Activated CD8-positive, alpha-beta memory T cell treated with anti-CD3 and anti-CD28 coated beads, Interleukin-2, amount 50 U/mL, for 4 hours (primary cell): ENCODE measurements around the gene APOD.
"Not testable (repeated sequence)": the region's sequence is repeated elsewhere in the genome, so short reads cannot be mapped to it uniquely, and the experiment has no call there.

Experiments
- DNase-seq: peaks from one replicate; pipeline ENCODE4 v3.0.0-alpha.2; 2020

The APOD gene

DNA sequence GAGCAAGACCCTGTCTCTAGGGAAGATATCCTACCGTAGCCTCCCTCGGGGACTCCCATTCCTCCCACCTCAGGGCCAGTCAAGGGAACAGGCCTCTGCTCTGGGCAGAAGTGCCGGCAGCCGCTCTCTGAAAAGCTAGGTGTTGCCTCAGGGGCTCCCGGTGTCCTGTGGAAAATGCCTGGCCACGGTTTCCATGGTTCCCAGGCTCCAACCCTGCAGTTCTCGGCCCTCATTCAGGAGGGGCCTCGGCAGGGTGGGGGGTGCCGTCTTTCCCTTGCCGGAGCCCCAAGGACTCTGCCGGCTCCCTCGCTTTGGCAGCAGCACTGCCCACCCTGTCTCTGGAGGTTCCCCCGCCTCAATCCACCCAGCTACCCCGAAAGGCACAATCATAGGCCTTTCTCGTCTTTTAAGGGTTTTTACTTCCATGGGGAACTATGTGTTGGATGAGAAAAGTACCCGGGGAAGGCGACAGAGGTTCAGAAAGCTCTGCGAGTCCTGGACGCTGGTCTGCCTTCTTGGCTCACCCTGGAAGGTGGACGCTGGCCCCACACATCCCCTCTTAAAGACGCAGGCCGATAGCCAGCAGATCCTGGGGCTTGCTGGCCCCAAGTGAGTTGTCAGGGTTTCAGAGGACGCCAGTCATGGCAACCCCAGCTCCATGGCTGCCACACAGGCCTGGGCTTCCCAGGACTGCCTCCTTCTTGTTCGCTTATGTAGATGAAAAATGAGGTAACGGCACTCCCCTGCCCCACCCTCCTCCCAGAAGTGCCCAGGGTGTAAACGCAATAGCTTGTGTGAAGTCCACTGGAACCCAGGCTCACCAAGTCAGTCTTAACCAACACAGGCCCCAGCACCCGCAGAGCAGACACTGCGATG lies 34.3 kb upstream of the APOD start:
- not testable (repeated sequence) for DNase-seq

DNA sequence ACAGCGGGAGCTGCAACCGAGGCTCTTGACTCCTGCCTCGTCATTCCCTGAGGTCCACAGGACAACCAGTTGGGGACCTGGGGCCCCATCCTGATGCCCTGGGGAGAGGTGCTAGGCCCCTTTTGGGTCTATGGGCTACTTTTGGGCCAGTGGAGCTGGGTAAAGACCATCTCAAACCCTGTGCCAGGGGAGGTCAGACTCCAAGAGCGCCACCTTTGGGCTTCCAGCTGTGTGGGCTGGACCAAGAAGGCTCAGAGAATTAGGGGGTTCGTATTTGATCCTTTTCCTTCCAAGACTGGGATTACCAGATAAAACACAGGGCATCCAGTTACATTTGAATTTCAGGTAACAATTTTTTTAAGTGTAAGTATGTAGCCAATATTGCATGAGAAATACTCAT lies 33.4 kb upstream of the APOD start:
- not testable (repeated sequence) for DNase-seq

DNA sequence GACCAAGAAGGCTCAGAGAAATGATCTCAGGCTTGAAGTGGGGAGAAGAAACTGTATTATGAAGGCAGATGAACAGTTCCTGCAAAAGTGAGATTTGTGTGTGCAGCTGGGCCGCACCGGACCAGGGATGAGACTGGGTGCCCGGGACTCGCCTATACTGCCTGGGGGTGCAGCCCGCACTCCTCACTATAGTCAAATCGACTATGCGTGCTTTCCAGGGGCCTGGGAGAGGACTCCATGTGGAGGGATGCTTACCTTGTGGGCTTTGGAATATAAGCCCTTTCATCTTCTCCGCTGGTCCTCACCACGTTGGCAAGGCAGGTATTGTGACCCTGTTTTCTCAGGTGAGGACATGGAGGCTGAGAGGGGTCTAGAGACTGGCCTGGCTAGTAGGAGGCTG lies 32.9 kb upstream of the APOD start:
- DNase-seq: no peak

DNA sequence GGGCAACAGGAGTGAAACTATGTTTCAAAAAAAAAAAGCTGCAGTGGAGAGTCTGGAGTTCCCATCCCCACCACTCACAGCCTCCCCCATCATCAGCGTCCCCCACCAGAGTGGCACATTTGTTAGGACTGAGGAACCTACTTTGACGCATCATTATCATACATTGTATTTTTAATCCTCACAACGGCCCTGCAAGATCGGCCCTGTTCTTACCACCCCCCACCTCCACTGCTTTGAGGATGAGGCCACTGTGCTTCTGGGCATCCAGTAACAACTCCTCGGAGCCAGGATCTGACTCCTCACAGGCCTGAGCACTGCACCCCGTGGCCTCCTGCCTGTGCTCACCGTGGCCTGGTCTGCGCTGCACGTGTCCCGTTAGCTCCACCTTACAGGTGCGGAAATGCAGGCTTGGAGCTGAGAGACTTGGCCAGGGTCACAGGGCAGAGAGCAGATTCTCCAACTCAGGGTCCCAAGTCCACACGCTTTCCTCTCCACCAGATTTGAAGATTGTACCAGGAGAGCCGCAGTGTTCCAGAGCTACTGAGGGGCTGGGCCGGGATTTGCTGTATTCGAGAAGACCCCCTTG lies 32.3 kb upstream of the APOD start:
- DNase-seq: not testable (repeated sequence)

DNA sequence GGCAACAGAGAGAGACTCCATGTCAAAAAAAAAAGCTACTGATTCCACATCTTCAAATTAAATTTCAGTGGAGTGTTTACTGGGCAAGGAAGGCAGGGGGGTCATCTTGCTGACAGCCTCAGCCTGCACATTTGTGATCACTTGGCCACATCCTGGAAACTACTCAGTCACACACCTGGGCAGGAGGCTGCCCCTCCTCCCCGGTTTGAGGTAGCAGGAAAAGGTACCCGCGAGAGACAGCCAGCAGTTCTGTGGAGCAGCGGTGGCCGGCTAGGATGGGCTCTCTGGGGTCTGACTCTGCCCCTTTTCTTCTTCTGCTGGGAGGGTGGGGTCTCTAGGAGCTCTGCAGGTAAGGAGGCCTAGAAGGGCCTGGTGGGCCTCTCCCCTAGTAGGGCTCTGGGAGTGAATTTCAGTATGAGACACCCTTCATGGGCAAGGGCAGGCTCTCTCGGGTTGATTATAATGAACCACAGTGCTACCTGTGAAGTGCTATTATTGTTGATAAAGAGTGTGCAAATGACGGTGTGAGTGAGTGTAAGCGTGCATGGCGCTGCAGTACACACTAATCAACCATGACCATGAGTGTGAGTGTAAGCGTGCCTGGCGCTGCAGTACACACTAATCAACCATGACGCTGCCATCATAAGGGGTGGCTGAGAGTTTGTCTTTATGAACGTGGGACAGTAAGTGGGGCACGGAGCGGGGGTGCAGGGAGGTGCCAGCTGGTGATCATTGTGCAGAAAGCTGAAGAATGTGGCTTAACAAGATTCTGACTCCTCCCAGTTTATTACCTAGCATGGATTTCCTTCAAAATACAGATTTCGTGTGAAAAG lies 31.1 kb upstream of the APOD start:
- DNase-seq: not testable (repeated sequence)

DNA sequence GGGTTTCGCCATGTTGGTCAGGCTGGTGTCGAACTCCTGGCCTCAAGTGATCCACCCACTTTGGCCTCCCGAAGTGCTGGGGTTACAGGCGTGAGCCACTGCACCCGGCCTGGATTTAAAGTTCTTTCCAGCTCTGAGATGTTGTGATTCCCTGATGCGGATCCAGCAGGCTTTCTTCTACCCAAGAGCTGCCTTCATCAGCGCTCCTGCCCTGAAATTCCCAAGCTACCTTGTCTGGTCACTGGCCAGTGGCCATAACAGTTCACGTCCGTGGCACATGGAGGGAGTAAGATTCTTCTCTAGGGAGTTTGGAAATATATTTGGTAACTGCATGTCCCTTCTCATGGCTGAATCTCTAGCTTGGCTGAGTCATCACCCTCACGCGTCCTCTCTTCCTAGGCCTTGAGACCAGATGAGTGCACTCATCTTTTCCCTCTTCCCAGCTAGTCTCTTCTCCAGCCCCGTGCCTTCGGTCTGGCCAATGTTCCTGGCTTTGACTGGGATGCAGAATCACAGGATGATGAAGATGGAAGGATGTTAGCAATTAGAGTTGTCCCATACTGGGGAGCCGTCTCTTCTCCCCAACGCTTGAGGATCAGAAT lies 29.8 kb upstream of the APOD start:
- DNase-seq: no peak

DNA sequence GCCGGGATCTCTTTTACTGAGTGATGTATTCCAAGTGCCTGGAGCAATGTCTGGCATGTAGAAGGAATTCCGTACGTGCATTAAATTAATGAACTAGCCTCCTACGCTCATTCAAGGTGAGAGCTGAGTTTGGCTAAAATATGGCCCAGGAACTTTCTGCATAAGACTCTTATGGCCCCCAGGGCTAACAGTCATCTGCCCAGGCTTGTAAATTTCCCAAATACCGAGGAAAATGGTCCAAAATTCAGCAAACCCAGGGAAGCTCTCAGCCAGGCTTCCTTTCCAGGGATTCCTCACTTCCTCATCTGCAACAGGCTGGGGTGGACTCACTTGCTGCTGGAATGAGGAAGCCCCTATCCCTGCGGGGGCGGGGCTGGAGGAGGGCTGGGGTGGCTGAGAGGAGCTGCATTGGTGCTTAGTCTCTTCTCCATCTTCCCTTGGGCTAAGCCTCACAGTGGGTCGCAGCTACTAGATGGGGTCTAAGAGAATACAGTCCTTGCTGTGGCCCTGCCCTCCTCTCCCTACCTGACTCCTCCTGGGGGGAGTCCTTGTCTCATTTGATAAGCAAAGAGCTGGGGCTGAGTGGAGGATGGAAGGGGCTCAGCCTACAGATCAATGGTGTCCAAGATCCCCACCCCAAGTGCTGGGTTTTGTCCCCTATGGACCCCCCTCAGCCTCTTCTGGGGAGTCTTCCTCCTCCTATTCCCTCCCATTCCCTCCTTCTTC lies 28.5 kb upstream of the APOD start:
- no peak for DNase-seq

DNA sequence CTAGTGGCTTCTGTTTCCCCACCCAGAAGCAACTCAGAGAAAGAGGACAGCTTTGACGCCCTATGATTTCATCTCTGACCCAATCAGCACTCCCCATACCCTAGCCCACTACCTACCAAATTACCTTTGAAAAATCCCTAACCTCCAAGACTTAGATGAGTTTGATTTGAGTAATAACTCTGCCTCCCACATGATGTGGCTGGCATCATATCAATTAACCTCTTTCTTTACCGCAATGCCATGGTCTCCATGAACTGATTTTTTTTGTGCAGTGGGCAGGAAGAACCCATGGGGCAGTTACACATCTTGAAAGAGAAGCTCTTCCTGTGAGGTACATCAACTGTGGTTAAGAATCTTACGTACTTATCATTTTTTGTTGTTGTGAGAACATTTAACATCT lies 25.5 kb upstream of the APOD start:
- no peak for DNase-seq

DNA sequence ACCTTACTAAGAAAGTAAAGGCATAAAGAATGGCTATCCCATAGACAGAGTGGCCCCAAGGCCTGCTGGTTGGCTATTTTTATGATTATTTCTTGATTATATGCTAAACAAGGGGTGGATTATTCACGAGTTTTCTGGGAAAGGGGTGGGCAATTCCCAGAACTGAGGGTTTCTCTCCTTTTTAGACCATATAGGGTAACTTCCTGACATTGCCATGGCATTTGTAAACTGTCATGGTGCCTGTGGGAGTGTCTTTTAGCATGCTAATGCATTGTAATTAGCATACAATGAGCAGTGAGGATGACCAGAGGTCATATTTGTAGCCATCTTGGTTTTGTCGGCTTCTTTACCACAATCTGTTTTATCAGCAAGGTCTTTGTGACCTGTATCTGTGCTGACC lies 18.0 kb upstream of the APOD start:
- DNase-seq: not testable (repeated sequence)

DNA sequence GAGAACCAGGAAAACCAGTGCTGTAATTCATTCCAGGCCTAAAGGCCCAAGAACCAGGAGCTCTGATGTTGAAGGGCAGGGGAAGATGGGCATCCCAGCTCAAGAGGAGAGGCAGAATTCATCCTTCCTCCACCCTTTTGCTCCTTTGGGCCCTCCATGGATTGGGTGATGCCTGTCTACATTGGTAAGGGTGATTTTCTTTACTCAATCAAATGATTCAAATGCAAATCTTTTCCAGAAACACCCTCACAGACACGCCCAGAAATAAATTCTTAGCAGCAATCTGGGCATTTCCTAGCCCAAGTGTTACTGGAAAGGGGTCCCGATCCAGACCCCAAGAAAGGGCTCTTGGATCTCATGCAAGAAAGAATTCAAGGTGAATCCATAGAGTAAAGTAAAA lies 17.6 kb upstream of the APOD start:
- no peak for DNase-seq

DNA sequence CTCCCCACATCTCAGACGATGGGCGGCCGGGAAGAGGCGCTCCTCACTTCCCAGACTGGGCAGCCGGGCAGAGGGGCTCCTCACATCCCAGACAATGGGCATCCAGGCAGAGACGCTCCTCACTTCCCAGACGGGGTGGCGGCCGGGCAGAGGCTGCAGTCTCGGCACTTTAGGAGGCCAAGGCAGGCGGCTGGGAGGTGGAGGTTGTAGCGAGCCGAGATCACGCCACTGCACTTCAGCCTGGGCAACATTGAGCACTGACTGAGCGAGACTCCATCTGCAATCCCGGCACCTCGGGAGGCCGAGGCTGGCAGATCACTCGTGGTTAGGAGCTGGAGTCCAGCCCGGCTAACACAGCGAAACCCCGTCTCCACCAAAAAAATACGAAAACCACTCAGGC lies 16.2 kb upstream of the APOD start:
- not testable (repeated sequence) for DNase-seq

DNA sequence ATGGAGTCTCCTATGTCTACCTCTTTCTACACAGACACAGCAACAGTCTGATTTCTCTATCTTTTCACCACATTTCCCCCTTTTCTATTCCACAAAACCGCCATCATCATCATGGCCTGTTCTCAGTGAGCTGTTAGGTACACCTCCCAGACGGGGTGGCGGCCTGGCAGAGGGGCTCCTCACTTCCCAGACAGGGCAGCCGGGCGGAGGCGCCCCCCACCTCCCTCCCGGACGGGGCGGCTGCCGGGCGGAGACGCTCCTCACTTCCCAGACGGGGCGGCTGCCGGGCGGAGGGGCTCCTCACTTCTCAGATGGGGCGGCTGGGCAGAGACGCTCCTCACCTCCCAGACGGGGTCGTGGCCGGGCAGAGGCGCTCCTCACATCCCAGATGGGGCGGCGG lies 15.8 kb upstream of the APOD start:
- DNase-seq: not testable (repeated sequence)

DNA sequence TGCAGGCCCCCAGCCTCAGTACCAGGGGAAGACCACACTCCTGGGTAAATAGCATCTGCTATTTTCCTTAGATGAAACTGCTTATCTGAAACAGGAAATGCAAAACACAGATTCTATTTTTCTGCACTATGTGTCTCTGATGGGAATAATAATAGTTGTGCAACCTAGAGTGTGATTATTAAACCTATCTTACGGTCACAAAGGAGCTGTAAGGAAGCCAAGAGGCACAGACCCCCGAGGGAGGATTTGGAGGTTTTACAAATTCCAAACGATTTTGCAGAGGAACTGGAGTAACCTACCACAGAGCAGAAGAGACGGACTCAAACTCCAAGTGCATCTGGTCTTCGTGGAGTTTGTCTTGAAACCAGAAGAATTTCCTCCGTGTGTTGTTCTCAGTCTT lies 14.1 kb upstream of the APOD start:
- no peak for DNase-seq

DNA sequence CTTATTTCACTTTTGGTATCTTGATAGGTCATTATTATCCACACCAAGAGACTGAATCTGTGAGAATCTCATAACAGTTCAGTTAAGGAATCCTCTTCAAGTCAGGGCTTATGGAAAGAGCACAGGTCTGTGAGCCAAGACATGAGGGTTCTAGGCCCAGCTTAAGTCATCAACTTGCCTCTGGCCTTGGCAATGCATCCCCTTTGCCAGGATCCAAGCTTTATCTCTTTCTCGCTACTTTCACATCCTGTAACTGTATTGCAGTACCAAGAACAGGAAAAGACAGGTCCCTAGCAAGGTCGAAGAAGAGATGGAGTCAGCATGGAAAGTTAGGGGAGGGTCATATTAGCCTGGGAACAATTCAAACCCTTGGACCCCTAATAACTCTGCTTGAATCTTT lies 13.5 kb upstream of the APOD start:
- no peak for DNase-seq

DNA sequence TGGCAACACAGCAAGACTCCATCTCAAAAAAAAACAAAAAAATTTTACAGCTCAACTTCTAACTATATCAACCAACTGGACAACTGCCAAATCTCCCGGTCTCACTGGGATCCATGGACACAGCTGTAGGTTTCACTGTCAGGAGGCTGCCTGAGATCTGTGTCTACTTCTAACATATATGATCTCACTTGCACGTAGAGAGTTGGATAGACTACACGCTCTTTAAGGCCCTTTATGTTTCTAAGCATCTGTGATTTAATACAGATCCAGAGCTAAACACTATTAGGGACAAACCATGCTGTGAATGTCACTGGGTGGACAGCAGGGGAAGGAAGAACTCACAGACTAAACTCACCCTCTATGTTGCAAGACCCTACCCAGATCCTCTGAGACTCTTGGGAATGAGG lies 13.0 kb upstream of the APOD start:
- DNase-seq: no peak

DNA sequence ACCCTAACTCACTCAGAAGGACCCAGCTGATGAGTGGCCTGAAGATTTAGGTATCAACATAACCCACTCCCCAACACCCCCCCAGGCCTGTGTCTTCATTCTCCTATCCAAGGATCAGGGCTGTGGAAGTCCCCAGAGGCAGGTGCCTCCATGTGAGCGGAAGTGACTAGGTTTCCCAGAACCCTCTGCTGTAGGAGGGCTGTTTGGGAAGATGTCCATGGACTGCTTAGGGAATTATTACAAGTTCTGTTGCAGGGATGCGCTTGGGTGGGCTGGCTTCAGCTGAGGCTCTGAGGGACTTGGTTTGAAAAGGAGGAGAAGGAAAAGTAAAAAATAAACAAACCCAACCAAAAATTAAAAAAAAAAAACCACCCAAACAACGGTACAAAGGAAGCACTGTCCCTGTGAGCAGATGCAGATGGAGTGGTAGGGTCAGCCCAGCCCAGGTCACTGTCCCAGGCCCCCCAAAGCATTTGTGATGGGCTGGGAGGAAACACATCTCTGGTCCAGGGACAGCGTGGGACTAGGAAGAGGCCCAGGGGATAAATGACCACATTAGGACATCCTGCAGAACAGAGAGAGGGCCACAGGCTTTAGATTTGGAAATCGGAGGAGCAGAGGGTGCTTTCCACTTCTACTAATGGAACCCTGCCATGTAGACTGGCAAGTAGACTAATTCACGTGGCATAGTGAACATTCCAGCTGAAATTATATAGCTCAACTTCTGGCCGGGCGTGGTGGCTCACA lies 12.2 kb upstream of the APOD start:
- DNase-seq: no peak

DNA sequence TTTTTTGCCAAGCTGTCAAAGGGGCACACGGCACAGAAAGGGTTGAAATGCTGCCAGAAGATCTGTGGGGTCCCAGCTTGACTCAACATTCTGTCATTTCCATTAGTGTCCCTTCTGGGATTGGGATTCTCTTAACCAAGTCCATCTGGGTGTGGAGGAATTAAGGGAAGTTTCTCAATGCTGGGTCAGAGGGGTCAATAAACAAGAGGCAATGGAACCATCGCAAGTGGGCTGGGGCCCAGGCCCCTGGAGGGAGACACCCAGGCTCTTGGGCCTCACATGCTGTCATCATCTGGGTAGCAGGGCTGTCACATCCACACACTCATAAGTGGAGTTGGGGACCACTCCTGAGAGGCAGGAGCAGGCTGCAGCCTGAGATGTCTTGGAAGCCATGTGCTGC lies 8.1 kb upstream of the APOD start:
- no peak for DNase-seq

DNA sequence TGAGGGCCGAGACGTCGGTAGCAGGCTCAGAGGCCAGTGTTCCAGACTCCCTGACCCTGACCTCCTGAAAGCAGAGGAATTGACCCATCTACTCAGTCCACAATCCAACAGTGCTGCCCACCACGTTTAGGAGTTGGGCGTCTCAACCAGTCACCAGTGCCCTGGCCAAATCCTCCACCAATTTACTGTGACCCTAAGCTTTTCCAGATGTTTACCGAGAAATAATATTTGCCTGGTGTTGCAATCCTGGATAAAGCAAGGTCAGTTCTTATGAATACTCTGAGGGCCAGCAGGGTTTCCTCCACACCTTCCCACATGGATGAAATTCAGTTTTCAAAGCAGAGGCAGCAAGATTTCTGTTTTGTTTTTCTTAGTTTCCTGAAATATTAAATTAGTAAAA lies 7.5 kb upstream of the APOD start:
- no peak for DNase-seq

DNA sequence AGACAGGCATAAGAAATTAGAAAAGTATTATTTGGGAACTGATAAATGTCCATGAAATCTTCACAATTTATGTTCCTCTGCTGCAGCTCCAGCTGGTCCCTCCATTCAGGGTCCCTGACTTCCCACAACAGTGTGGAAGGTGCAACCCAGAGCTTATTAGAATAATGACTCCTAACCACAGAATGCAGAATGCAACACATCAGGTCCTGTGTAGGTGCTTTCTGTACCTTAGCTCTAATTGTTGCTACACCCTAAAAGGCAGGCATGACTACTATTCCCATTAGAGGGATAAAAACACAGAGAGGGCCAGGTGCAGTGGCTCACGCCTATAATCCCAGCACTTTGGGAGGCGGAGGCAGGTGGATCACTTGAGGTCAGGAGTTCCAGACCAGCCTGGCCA lies 6.6 kb upstream of the APOD start:
- DNase-seq: not testable (repeated sequence)

DNA sequence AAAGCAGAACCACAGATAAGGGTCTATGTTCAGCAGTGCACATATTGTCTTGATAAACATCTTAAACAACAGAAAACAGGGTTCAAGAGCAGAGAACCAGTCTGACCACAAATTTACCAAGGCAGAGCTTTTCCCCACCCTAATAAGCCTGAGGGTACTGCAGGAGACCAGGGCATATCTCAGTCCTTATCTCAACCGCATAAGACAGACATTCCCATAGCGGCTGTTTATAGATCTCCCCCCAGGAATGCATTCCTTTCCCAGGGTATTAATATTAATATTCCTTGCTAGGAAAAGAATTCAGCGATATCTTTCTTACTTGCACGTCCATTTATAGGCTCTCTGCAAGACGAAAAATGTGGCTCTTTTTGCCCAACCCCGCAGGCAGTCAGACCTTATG lies 6.1 kb upstream of the APOD start:
- DNase-seq: not testable (repeated sequence)

DNA sequence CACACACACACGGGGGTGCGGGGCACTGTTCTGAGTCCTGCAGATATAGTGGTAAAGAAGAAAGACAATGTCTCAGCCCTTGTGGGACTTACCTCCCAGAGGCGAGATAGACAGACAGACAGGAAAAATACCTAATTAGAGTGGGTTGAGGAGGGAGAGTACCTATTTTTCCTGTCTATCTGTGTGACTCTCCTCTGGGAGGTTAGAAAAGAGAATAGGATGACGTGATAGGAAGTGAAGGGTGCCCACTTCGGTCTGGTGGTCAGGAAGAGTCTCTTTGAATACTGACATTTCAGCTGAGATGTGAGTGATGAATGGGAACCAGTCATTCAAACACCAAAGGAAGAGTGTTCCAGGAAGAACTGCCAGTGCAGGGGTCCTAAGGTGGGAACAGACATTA lies 4.1 kb upstream of the APOD start:
- no peak for DNase-seq

DNA sequence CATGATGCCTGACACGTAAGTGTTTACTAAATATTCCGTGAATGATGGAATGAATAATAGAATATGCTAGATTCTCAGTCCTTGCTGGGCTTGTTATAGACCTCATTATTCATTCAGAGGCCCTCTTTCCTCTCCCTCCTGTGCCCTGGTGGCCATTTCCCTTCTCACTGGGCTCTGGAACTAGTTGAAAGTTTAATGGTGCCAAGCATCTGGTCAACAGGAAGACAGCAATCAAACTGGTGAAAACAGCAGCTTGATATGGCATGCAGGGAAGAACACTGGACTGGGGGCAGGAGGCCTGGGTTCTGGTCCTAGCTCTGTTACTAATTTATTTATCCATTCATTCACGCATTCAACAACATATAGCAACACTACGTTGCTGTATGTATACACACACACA lies 3.7 kb upstream of the APOD start:
- no peak for DNase-seq
